ENCODE results near the gene LAMC2.

GRCh38 chr1:183289051-183289496, 103.0 kb downstream of the LAMC2 start:
- no peak for TF ChIP-seq POLR2A (IDR thresholded peaks at IDR 0.05)
- TF ChIP-seq, protein P1, sequence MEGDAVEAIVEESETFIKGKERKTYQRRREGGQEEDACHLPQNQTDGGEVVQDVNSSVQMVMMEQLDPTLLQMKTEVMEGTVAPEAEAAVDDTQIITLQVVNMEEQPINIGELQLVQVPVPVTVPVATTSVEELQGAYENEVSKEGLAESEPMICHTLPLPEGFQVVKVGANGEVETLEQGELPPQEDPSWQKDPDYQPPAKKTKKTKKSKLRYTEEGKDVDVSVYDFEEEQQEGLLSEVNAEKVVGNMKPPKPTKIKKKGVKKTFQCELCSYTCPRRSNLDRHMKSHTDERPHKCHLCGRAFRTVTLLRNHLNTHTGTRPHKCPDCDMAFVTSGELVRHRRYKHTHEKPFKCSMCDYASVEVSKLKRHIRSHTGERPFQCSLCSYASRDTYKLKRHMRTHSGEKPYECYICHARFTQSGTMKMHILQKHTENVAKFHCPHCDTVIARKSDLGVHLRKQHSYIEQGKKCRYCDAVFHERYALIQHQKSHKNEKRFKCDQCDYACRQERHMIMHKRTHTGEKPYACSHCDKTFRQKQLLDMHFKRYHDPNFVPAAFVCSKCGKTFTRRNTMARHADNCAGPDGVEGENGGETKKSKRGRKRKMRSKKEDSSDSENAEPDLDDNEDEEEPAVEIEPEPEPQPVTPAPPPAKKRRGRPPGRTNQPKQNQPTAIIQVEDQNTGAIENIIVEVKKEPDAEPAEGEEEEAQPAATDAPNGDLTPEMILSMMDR (IDR thresholded peaks at IDR 0.05) = no peak

Data from esophagus squamous epithelium (tissue), 4 donors.